Fibroblast of lung (primary cell): Measurements from ENCODE around the gene SEC16A. TPM values are rescaled to one million over a fixed set of nuclear protein-coding genes. Genes with fewer than 3 reads are reported as not detected.

Experiments used
- DNase-seq, 2 donors: peaks; one replicate each; pipeline versions ENCODE4 v3.0.0 to v3.0.0-alpha.2; 2010; ENCODE audit warnings: low read depth in 2 of 2
- H2AFZ ChIP-seq: 2 replicates; pipeline ENCODE4 v1.5.1; 2012; ENCODE audit warnings: low read length, control low read depth, inconsistent platforms
- H3K27ac ChIP-seq: 2 replicates; pipeline ENCODE4 v1.5.1; 2011; ENCODE audit warnings: low read length, control low read depth; ENCODE audit not compliant: insufficient read depth
- H3K27me3 ChIP-seq: 2 replicates; pipeline ENCODE4 v1.5.1; 2011; ENCODE audit warnings: mild to moderate bottlenecking, low read length; ENCODE audit not compliant: control insufficient read depth, insufficient read depth
- H3K36me3 ChIP-seq: 2 replicates; pipeline ENCODE4 v1.5.1; 2011; ENCODE audit warnings: low read length; ENCODE audit not compliant: control insufficient read depth, insufficient read depth
- H3K4me1 ChIP-seq: 2 replicates; pipeline ENCODE4 v1.5.1; 2011; ENCODE audit warnings: low read length; ENCODE audit not compliant: control insufficient read depth, insufficient read depth; ENCODE audit errors: extremely low read depth
- H3K4me2 ChIP-seq: 2 replicates; pipeline ENCODE4 v1.5.1; 2011; ENCODE audit warnings: low read length, control low read depth; ENCODE audit not compliant: insufficient read depth; ENCODE audit errors: extremely low read depth
- H3K4me3 ChIP-seq, 4 experiments: fragments of 200-600 bp in 1 of 4; sonication (generic) in 1 of 4; replicated peaks in 1 of 4; 2 replicates each; pipeline ENCODE4 v1.5.1; 2011 to 2016; ENCODE audit warnings: low read length in 4 of 4, low read depth in 3 of 4, mild to moderate bottlenecking in 3 of 4, control low read depth in 2 of 4, inconsistent platforms in 1 of 4, mixed read lengths in 1 of 4; ENCODE audit not compliant: insufficient read depth in 1 of 4; ENCODE audit errors: control extremely low read depth in 1 of 4
- H3K79me2 ChIP-seq: 2 replicates; pipeline ENCODE4 v1.5.1; 2012; ENCODE audit warnings: mild to moderate bottlenecking, low read length, inconsistent platforms; ENCODE audit not compliant: control insufficient read depth, insufficient read depth
- H3K9ac ChIP-seq: 2 replicates; pipeline ENCODE4 v1.5.1; 2011; ENCODE audit warnings: mild to moderate bottlenecking, low read length, control low read depth; ENCODE audit not compliant: insufficient read depth
- H3K9me3 ChIP-seq: 2 replicates; pipeline ENCODE4 v1.5.1; 2012; ENCODE audit warnings: low read depth, low read length; ENCODE audit not compliant: control insufficient read depth, insufficient read depth
- H4K20me1 ChIP-seq: 2 replicates; pipeline ENCODE4 v1.5.1; 2011; ENCODE audit warnings: low read length; ENCODE audit not compliant: control insufficient read depth, insufficient read depth; ENCODE audit errors: extremely low read depth
- EZH2 ChIP-seq: IDR thresholded peaks from 2 replicates; pipeline ENCODE4 v1.5.1; 2012; ENCODE audit warnings: low read length, control low read depth, mild to moderate bottlenecking; ENCODE audit errors: missing control alignments
- polyA plus RNA-seq, 2 donors: library from polyadenylated mRNA; depleted of rRNA in 1 of 2; stranded (reverse) in 1 of 2; unstranded in 1 of 2; fragments of >200 nt; gene quantifications; 2 replicates each; pipeline ENCODE4 v1.2.1, GENCODE V29; 2011 to 2012; ENCODE audit warnings: missing spikeins in 1 of 2
- total RNA-seq: library from RNA; depleted of rRNA; stranded (reverse); fragments of >200 nt; gene quantifications from 2 replicates; pipeline ENCODE4 v1.2.1, GENCODE V29; 2014
- TF ChIP-seq, protein P1 (sequence below), 2 donors: IDR thresholded peaks in 1 of 2; conservative IDR thresholded peaks in 1 of 2; 1 replicate in 1 of 2; 2 replicates in 1 of 2; pipeline ENCODE4 v1.5.1; 2011 to 2012; ENCODE audit warnings: low read length in 2 of 2, control low read depth in 1 of 2, inconsistent platforms in 1 of 2, low read depth in 1 of 2, mild to moderate bottlenecking in 1 of 2

Gene SEC16A
- total and polyA plus RNA-seq, 2 donors (not counting 1 experiment from before 2014, with no cell fraction given): 17.8 to 23.9 TPM

DNA sequence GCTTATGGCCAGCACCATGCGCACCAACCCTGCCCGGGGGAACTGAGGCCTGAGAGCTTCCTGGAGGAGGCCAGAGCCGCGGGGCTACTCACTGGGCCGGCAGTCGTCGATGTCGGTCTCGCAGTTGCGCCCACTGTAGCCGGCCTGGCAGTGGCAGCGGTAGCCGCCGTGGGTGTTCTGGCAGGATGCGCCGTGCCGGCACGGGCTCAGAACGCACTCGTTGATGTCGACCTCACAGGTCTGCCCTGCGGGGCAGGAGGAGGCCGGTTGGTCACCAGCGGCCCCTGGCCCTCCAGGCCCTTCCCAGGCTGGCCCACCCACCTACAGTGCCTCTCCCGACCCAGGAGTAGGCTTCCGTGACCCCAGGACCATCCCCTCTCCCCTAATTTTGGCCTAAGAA is 27.7 kb upstream of the SEC16A start:
- H3K36me3 ChIP-seq: peaks cover 60% of the 10 kb centered on the region
- H3K4me3 ChIP-seq: no peak overlapping the region
- H3K27me3 ChIP-seq: no peaks in the 10 kb centered on the region
- no peaks in the 10 kb centered on the region for H3K79me2 ChIP-seq
- H2AFZ ChIP-seq: no peak overlapping the region
- no peak for DNase-seq
- H3K4me1 ChIP-seq: no peaks in the 10 kb centered on the region
- no peaks in the 10 kb centered on the region for H3K9me3 ChIP-seq
- no peak overlapping the region for H3K9ac ChIP-seq
- TF ChIP-seq, protein P1, sequence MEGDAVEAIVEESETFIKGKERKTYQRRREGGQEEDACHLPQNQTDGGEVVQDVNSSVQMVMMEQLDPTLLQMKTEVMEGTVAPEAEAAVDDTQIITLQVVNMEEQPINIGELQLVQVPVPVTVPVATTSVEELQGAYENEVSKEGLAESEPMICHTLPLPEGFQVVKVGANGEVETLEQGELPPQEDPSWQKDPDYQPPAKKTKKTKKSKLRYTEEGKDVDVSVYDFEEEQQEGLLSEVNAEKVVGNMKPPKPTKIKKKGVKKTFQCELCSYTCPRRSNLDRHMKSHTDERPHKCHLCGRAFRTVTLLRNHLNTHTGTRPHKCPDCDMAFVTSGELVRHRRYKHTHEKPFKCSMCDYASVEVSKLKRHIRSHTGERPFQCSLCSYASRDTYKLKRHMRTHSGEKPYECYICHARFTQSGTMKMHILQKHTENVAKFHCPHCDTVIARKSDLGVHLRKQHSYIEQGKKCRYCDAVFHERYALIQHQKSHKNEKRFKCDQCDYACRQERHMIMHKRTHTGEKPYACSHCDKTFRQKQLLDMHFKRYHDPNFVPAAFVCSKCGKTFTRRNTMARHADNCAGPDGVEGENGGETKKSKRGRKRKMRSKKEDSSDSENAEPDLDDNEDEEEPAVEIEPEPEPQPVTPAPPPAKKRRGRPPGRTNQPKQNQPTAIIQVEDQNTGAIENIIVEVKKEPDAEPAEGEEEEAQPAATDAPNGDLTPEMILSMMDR (conservative IDR thresholded peaks at IDR 0.05 in 1 of 2, IDR thresholded peaks at IDR 0.05 in 1 of 2; ENCODE audit: low read depth in 1 of 2, low read length in 2 of 2): no peak
- TF ChIP-seq EZH2: no peak
- H4K20me1 ChIP-seq: no peaks in the 10 kb centered on the region
- H3K4me2 ChIP-seq: no peak overlapping the region
- H3K27ac ChIP-seq: no peak overlapping the region

GRCh38 chr9:136509549-136509948 is 26.7 kb upstream of the SEC16A start:
- TF ChIP-seq EZH2: no peak
- TF ChIP-seq, protein P1 (conservative IDR thresholded peaks at IDR 0.05 in 1 of 2, IDR thresholded peaks at IDR 0.05 in 1 of 2; ENCODE audit: low read depth in 1 of 2, low read length in 2 of 2): no peak
- Histone ChIP-seq H3K9me3 (no peaks in the 10 kb centered on the region), H3K79me2 (no peaks in the 10 kb centered on the region), H3K4me3 (no peak overlapping the region), H3K9ac (no peak overlapping the region), H2AFZ (no peak overlapping the region), H3K4me2 (no peak overlapping the region), H3K27me3 (no peaks in the 10 kb centered on the region), H3K4me1 (no peaks in the 10 kb centered on the region), H4K20me1 (no peaks in the 10 kb centered on the region), H3K36me3 (peaks cover 58% of the 10 kb centered on the region), H3K27ac (no peak overlapping the region)
- no peak for DNase-seq

DNA sequence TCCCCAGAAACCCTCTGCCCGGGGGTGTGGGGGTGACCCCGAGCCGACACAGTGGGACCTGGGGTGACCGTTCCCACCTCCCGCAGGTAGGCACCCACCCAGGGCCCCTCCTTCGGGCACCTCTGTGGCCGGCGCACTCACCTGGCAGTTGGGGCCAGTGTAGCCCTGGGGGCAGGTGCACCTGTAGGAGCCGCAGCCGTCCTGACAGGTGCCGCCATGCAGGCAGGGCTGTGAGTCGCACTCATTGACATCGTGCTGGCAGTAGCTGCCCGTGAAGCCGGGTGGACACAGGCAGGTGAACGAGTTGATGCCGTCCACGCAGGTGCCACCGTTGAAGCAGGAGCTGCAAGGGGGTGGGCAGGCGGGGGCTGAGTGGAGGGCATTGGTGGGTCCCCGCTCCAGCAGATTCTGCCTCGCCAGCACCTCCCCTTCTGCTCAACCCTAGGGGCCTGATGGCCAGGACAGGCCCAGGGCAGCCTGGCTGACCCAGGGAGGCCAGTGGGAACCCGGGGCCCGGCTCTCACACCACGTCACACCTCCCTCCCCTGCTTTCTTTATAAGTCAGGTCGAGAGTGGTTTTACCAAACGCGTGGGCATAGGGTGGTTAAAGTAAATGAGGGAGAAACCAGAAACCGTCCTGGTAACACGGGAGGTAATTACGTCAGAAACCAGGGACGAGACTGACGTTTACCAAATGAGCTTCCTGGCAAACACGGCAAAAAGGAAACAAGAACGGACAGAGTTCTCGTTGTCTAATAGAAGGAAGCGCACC is 26.1 kb upstream of the SEC16A start:
- no peaks in the 10 kb centered on the region for H3K79me2 ChIP-seq

More for the DNA sequence above, 26.1 kb upstream of the SEC16A start:
- Histone ChIP-seq H3K36me3 (peaks cover 52% of the 10 kb centered on the region), H4K20me1 (no peaks in the 10 kb centered on the region), H3K27ac (no peak overlapping the region), H2AFZ (no peak overlapping the region), H3K4me1 (no peaks in the 10 kb centered on the region), H3K4me2 (no peak overlapping the region), H3K9ac (no peak overlapping the region), H3K4me3 (no peak overlapping the region), H3K27me3 (no peaks in the 10 kb centered on the region), H3K9me3 (no peaks in the 10 kb centered on the region)
- TF ChIP-seq, protein P1 (conservative IDR thresholded peaks at IDR 0.05 in 1 of 2, IDR thresholded peaks at IDR 0.05 in 1 of 2; ENCODE audit: low read depth in 1 of 2, low read length in 2 of 2): no peak
- TF ChIP-seq EZH2: no peak
- DNase-seq: no peak
